Breast epithelium (tissue), 3 donors: ENCODE measurements around the gene ADAMTS5.

ENCODE experiments used
- POLR2A ChIP-seq: fragments of 450-650 bp; IDR thresholded peaks from one replicate; pipeline ENCODE4 v1.6.1; 2016; ENCODE audit warnings: antibody characterized with exemption, mild to moderate bottlenecking, moderate library complexity
- POLR2AphosphoS5 ChIP-seq, 3 donors: sonication (generic); formaldehyde crosslinking; IDR thresholded peaks; one replicate each; pipeline ENCODE4 v1.6.1; 2017; ENCODE audit warnings: antibody characterized with exemption in 3 of 3
- TF ChIP-seq, protein P1 (sequence below), 3 donors: fragments of 450-650 bp; IDR thresholded peaks; one replicate each; pipeline ENCODE4 v1.5.1; 2016 to 2017; ENCODE audit warnings: antibody characterized with exemption in 3 of 3, mild to moderate bottlenecking in 3 of 3, moderate library complexity in 3 of 3

DNA sequence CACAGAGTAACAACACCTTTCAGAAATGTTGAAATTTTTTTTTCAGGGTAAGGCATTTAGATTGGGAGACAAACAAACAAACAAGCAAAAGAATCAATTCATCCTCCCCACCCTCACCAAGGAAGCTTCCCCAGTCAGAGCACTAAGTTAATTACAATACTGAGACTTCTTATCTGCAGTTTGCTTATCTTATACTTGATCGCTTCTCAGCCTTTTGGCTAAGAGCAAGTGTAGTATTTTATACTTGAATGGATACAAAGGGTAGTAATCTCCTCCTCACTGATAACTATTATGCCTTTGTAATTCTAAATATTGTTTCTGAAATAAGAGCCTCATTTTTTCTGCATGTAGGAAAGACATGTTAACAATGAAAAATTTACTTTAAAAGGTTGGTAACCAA is 54.4 kb downstream of the ADAMTS5 start:
- TF ChIP-seq, protein P1, sequence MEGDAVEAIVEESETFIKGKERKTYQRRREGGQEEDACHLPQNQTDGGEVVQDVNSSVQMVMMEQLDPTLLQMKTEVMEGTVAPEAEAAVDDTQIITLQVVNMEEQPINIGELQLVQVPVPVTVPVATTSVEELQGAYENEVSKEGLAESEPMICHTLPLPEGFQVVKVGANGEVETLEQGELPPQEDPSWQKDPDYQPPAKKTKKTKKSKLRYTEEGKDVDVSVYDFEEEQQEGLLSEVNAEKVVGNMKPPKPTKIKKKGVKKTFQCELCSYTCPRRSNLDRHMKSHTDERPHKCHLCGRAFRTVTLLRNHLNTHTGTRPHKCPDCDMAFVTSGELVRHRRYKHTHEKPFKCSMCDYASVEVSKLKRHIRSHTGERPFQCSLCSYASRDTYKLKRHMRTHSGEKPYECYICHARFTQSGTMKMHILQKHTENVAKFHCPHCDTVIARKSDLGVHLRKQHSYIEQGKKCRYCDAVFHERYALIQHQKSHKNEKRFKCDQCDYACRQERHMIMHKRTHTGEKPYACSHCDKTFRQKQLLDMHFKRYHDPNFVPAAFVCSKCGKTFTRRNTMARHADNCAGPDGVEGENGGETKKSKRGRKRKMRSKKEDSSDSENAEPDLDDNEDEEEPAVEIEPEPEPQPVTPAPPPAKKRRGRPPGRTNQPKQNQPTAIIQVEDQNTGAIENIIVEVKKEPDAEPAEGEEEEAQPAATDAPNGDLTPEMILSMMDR (IDR thresholded peaks at IDR 0.05): no peak
- TF ChIP-seq POLR2A: no peak
- no peak for TF ChIP-seq POLR2AphosphoS5 (IDR thresholded peaks at IDR 0.05)
